WERI-Rb-1 (cell line): ENCODE results near the gene KCP.

ENCODE experiments used
- DNase-seq: peaks from one replicate; pipeline ENCODE4 v3.0.0-alpha.2; 2020
- H3K27ac ChIP-seq: fragments of 250-450 bp; sonication (Bioruptor Pico); 2 replicates; pipeline ENCODE4 v1.5.1; 2020; ENCODE audit warnings: mild to moderate bottlenecking, moderate library complexity
- H3K27me3 ChIP-seq: fragments of 250-450 bp; sonication (Bioruptor Pico); 2 replicates; pipeline ENCODE4 v1.5.1; 2021; ENCODE audit warnings: mild to moderate bottlenecking, low read depth, moderate library complexity; ENCODE audit not compliant: insufficient read depth, severe bottlenecking
- H3K36me3 ChIP-seq: fragments of 250-450 bp; sonication (Bioruptor Pico); 2 replicates; pipeline ENCODE4 v1.5.1; 2020; ENCODE audit warnings: mild to moderate bottlenecking, moderate library complexity
- H3K4me3 ChIP-seq: 2 replicates; pipeline ENCODE4 v1.5.1; 2011; ENCODE audit warnings: low read depth, mild to moderate bottlenecking, control low read depth, low read length
- H3K9me3 ChIP-seq: fragments of 250-450 bp; sonication (Bioruptor Pico); 2 replicates; pipeline ENCODE4 v1.5.1; 2021; ENCODE audit warnings: mild to moderate bottlenecking, moderate library complexity; ENCODE audit not compliant: severe bottlenecking
- CTCF ChIP-seq: IDR thresholded peaks from 2 replicates; pipeline ENCODE4 v1.5.1; 2011; ENCODE audit warnings: low read depth, mild to moderate bottlenecking, control low read depth, inconsistent platforms, low read length

KCP gene

GRCh38 chr7:128876127-128876526 lies 34.4 kb downstream of the KCP start:
- TF ChIP-seq CTCF, result no peak
- no peak for DNase-seq
- Histone ChIP-seq H3K36me3 (no peaks in the 10 kb centered on the region), H3K9me3 (no peaks in the 10 kb centered on the region), H3K27ac (no peak overlapping the region), H3K4me3 (no peak overlapping the region), H3K27me3 (no peaks in the 10 kb centered on the region)

GRCh38 chr7:128875523-128875948 lies 35.0 kb downstream of the KCP start:
- Histone ChIP-seq H3K4me3 (no peak overlapping the region), H3K9me3 (no peaks in the 10 kb centered on the region), H3K27me3 (no peaks in the 10 kb centered on the region), H3K36me3 (no peaks in the 10 kb centered on the region), H3K27ac (no peak overlapping the region)
- no peak for TF ChIP-seq CTCF
- no peak for DNase-seq

- no peaks in the 10 kb centered on the region for H3K9me3 ChIP-seq
- DNase-seq, result no peak
- H3K27ac ChIP-seq, result no peak overlapping the region
- no peak overlapping the region for H3K4me3 ChIP-seq
- no peaks in the 10 kb centered on the region for H3K27me3 ChIP-seq
- TF ChIP-seq CTCF, result no peak
- no peaks in the 10 kb centered on the region for H3K36me3 ChIP-seq
Measured at GRCh38 chr7:128874140-128875031, 36.1 kb downstream of the KCP start.

GRCh38 chr7:128873234-128873633 lies 37.3 kb downstream of the KCP start:
- Histone ChIP-seq H3K36me3 (no peaks in the 10 kb centered on the region), H3K27me3 (no peaks in the 10 kb centered on the region), H3K27ac (no peak overlapping the region), H3K9me3 (no peaks in the 10 kb centered on the region), H3K4me3 (no peak overlapping the region)
- no peak for TF ChIP-seq CTCF
- no peak for DNase-seq

GRCh38 chr7:128872394-128872824 lies 38.1 kb downstream of the KCP start:
- Histone ChIP-seq H3K36me3 (no peaks in the 10 kb centered on the region), H3K27me3 (no peaks in the 10 kb centered on the region), H3K27ac (no peak overlapping the region), H3K9me3 (no peaks in the 10 kb centered on the region), H3K4me3 (no peak overlapping the region)
- TF ChIP-seq CTCF, result peak; percentile 40; the same call in 1 of the 2 replicates
- DNase-seq, result no peak
